WTC11 (cell line): ENCODE data around the gene CNTN5.

Experiments used
- CBFB ChIP-seq: sonication (generic); formaldehyde crosslinking; IDR thresholded peaks from 2 replicates; pipeline ENCODE4 v1.8.1; 2022; ENCODE audit warnings: mild to moderate bottlenecking, low read depth, missing genetic modification reagents
- CTCF ChIP-seq: fragments of 200-600 bp; IDR thresholded peaks from 2 replicates; pipeline ENCODE4 v1.8.0; 2022; ENCODE audit warnings: antibody characterized with exemption
- E2F1 ChIP-seq: sonication (generic); formaldehyde crosslinking; IDR thresholded peaks from 2 replicates; pipeline ENCODE4 v1.8.0; 2022; ENCODE audit warnings: mild to moderate bottlenecking, missing genetic modification reagents
- E2F4 ChIP-seq: sonication (generic); formaldehyde crosslinking; IDR thresholded peaks from 2 replicates; pipeline ENCODE4 v1.8.1; 2022; ENCODE audit warnings: low read depth, mild to moderate bottlenecking, moderate library complexity, missing genetic modification reagents, borderline replicate concordance
- ESRRA ChIP-seq: sonication (generic); formaldehyde crosslinking; IDR thresholded peaks from 2 replicates; pipeline ENCODE4 v1.8.1; 2022; ENCODE audit warnings: mild to moderate bottlenecking, missing genetic modification reagents, borderline replicate concordance
- MAX ChIP-seq: sonication (generic); formaldehyde crosslinking; IDR thresholded peaks from 2 replicates; pipeline ENCODE4 v1.8.0; 2022; ENCODE audit warnings: mild to moderate bottlenecking, missing genetic modification reagents
- RELA ChIP-seq: sonication (generic); formaldehyde crosslinking; IDR thresholded peaks from 2 replicates; pipeline ENCODE4 v1.8.1; 2022; ENCODE audit warnings: missing genetic modification reagents, mild to moderate bottlenecking, borderline replicate concordance
- USF1 ChIP-seq: sonication (generic); formaldehyde crosslinking; IDR thresholded peaks from 2 replicates; pipeline ENCODE4 v1.8.0; 2022; ENCODE audit warnings: mild to moderate bottlenecking, missing genetic modification reagents
- ZNF512 ChIP-seq: sonication (generic); formaldehyde crosslinking; IDR thresholded peaks from 2 replicates; pipeline ENCODE4 v1.8.1; 2022; ENCODE audit warnings: missing genetic modification reagents, borderline replicate concordance

- TF ChIP-seq RELA (CRISPR knock-in tag) (no peak), CTCF (no peak), CBFB (no peak), MAX (no peak), E2F1 (no peak), ESRRA (CRISPR knock-in tag) (no peak), E2F4 (CRISPR knock-in tag) (no peak), ZNF512 (CRISPR knock-in tag) (no peak), USF1 (no peak)
Measured at GRCh38 chr11:99370549-99371216, 349.9 kb downstream of the CNTN5 start.
